Measurements from ENCODE around the gene SRBD1. TPM values are rescaled to one million over a fixed set of nuclear protein-coding genes. Genes with fewer than 3 reads are reported as not detected.

The SRBD1 gene
- total RNA-seq, 1 experiment from 2014 or later: 22.8 TPM

GRCh38 chr2:45396671-45397070 is 214.4 kb downstream of the SRBD1 start (continued):
- TF ChIP-seq PRDM15 (CRISPR knock-in tag; IDR thresholded peaks at IDR 0.05) (no peak), SMAD4 (CRISPR knock-in tag; IDR thresholded peaks at IDR 0.05) (no peak), TP53 (CRISPR knock-in tag; IDR thresholded peaks at IDR 0.05) (no peak), SOX15 (CRISPR knock-in tag; IDR thresholded peaks at IDR 0.05) (no peak), TCF7 (CRISPR knock-in tag; IDR thresholded peaks at IDR 0.05; ENCODE audit: low read depth) (no peak), ZNF416 (CRISPR knock-in tag; IDR thresholded peaks at IDR 0.05) (no peak)

GRCh38 chr2:45394842-45395241 is 216.2 kb downstream of the SRBD1 start:
- no peak for ATAC-seq
- Mint-ChIP-seq H3K9me3 (no peaks in the 10 kb centered on the region), H3K4me3 (no peak overlapping the region), H3K27ac (0 out of 2 replicates have a peak overlapping the region, but pooled peaks have one; percentile 3), H3K4me1 (peaks cover 75% of the 10 kb centered on the region), H3K36me3 (no peaks in the 10 kb centered on the region; the same call in 1 of the 2 replicates), H3K27me3 (ENCODE audit: low read depth) (no peaks in the 10 kb centered on the region)
- TF ChIP-seq GRHL2 (CRISPR knock-in tag; IDR thresholded peaks at IDR 0.05; ENCODE audit: insufficient replicate concordance, severe bottlenecking) (no peak), ZNF121 (CRISPR knock-in tag; IDR thresholded peaks at IDR 0.05) (no peak), ZNF512 (CRISPR knock-in tag; IDR thresholded peaks at IDR 0.05; ENCODE audit: borderline replicate concordance) (no peak), ZNF317 (CRISPR knock-in tag; IDR thresholded peaks at IDR 0.05; ENCODE audit: borderline replicate concordance, low read depth) (no peak), OVOL2 (CRISPR knock-in tag; IDR thresholded peaks at IDR 0.05; ENCODE audit: borderline replicate concordance) (no peak), ZNF416 (CRISPR knock-in tag; IDR thresholded peaks at IDR 0.05) (no peak), FOXP1 (CRISPR knock-in tag; IDR thresholded peaks at IDR 0.05; ENCODE audit: borderline replicate concordance) (no peak), ZBTB21 (CRISPR knock-in tag; IDR thresholded peaks at IDR 0.05; ENCODE audit: borderline replicate concordance) (no peak)
- DNase-seq (ENCODE audit: low spot score): no peak
- ChIA-PET CTCF (no interaction called here), POLR2A (no interaction called here)

GRCh38 chr2:45394216-45394615 is 216.9 kb downstream of the SRBD1 start:
- CTCF ChIA-PET: no interaction called here
- TF ChIP-seq CBFB (CRISPR knock-in tag; IDR thresholded peaks at IDR 0.05; ENCODE audit: low read depth) (no peak), ATF2 (CRISPR knock-in tag; IDR thresholded peaks at IDR 0.05; ENCODE audit: borderline replicate concordance, low read depth) (no peak), ZNF232 (CRISPR knock-in tag; IDR thresholded peaks at IDR 0.05) (no peak), ZBTB43 (CRISPR knock-in tag; IDR thresholded peaks at IDR 0.05) (no peak), E2F4 (CRISPR knock-in tag; IDR thresholded peaks at IDR 0.05; ENCODE audit: borderline replicate concordance, low read depth) (no peak), SP1 (CRISPR knock-in tag; conservative IDR thresholded peaks at IDR 0.05) (no peak), RELA (CRISPR knock-in tag; IDR thresholded peaks at IDR 0.05; ENCODE audit: borderline replicate concordance) (no peak), ZMAT4 (CRISPR knock-in tag; IDR thresholded peaks at IDR 0.05) (no peak), NFE2L1 (CRISPR knock-in tag; IDR thresholded peaks at IDR 0.05) (no peak), STAT6 (CRISPR knock-in tag; conservative IDR thresholded peaks at IDR 0.05; ENCODE audit: low read depth) (no peak)

More at GRCh38 chr2:45394216-45394615, 216.9 kb downstream of the SRBD1 start:
- no peak overlapping the region for H3K27ac Mint-ChIP-seq
- ATAC-seq (no peak), DNase-seq (ENCODE audit: low spot score) (no peak)
- no peaks in the 10 kb centered on the region for H3K9me3 Mint-ChIP-seq
- peaks cover 79% of the 10 kb centered on the region for H3K4me1 Mint-ChIP-seq
- H3K27me3 Mint-ChIP-seq (ENCODE audit: low read depth): no peaks in the 10 kb centered on the region
- peaks cover 3% of the 10 kb centered on the region for H3K36me3 Mint-ChIP-seq
- POLR2A ChIA-PET: no interaction called here
- no peak overlapping the region for H3K4me3 Mint-ChIP-seq

Measured in WTC11 (cell line).